SJSA1 (cell line): ENCODE data around the gene TSR1. TPM values are rescaled to one million over a fixed set of nuclear protein-coding genes. Genes with fewer than 3 reads are reported as not detected.

Experiments
- DNase-seq, 2 experiments: peaks; one replicate each; pipeline ENCODE4 v3.0.0-alpha.2; 2015 to 2020; ENCODE audit warnings: low spot score in 2 of 2, low read depth in 1 of 2
- H3K27ac ChIP-seq: fragments of 250-450 bp; sonication (Bioruptor Pico); 2 replicates; pipeline ENCODE4 v1.5.1; 2020; ENCODE audit warnings: mild to moderate bottlenecking, moderate library complexity
- H3K27me3 ChIP-seq: fragments of 250-450 bp; sonication (Bioruptor Pico); replicated peaks from 2 replicates; pipeline ENCODE4 v1.5.1; 2020; ENCODE audit warnings: mild to moderate bottlenecking, moderate library complexity
- H3K36me3 ChIP-seq: fragments of 250-450 bp; sonication (Bioruptor Pico); 2 replicates; pipeline ENCODE4 v1.5.1; 2020; ENCODE audit warnings: mild to moderate bottlenecking
- H3K4me1 ChIP-seq: fragments of 250-450 bp; sonication (Bioruptor Pico); replicated peaks from 2 replicates; pipeline ENCODE4 v1.6.1; 2021; ENCODE audit warnings: mild to moderate bottlenecking
- H3K4me3 ChIP-seq: fragments of 250-450 bp; sonication (Bioruptor Pico); 2 replicates; pipeline ENCODE4 v1.5.1; 2020; ENCODE audit warnings: mild to moderate bottlenecking
- H3K9me3 ChIP-seq: fragments of 250-450 bp; sonication (Bioruptor Pico); replicated peaks from 2 replicates; pipeline ENCODE4 v1.5.1; 2020; ENCODE audit warnings: mild to moderate bottlenecking
- total RNA-seq: library from RNA; depleted of rRNA; stranded (reverse); fragments of >200 nt; shearing (Covaris generic); gene quantifications from 2 replicates; pipeline ENCODE4 v1.2.3, GENCODE V29; 2014

Gene TSR1
- total RNA-seq, 1 experiment from 2014 or later: 47.3 TPM

DNA sequence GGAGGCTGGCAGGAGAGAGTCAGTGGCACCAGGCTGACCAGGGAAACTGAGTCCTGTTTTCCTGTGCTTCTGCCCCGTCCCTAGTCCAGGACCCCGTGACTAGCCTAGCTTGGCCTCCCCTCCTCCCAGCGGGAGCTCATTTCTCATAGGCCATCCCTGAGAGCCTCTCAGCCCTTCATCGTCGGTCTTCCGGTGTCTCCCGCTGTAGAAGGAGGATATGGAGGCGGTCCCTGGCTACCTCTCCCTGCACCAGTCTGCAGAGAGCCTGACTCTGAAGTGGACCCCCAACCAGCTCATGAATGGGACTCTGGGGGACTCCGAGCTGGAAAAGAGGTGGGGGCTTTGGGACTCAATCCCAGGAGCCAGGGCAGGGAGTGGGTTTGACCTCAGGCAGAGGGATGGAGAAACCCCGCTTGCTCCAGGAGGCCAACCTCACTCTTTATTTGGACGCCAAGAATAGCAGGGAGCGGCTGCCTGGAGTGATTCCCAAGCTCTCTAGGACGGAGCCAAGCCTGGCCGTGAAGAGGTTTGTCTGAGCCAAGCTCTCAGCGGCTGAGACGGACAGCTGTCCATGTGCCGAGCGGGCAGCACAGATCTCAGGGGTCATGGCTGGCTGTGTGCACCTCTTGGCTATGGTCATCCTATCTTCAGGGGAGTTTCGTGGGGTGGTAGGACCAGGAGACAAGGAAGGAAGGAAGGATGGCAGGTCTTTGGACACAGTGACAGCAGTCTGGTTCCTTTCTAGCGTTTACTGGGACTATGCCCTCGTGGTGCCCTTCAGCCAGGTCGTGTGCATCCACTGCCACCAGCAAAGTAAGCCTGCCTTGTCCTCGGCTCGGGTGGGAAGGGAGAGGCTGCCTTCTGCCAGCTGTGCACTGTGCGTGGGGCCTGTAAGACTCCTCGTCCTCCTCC lies 27.9 kb upstream of the TSR1 start:
- DNase-seq: no peak
- Histone ChIP-seq H3K27me3 (no peaks in the 10 kb centered on the region), H3K27ac (no peak overlapping the region), H3K4me3 (no peak overlapping the region), H3K36me3 (no peaks in the 10 kb centered on the region), H3K9me3 (no peaks in the 10 kb centered on the region), H3K4me1 (peaks cover 9% of the 10 kb centered on the region)

DNA sequence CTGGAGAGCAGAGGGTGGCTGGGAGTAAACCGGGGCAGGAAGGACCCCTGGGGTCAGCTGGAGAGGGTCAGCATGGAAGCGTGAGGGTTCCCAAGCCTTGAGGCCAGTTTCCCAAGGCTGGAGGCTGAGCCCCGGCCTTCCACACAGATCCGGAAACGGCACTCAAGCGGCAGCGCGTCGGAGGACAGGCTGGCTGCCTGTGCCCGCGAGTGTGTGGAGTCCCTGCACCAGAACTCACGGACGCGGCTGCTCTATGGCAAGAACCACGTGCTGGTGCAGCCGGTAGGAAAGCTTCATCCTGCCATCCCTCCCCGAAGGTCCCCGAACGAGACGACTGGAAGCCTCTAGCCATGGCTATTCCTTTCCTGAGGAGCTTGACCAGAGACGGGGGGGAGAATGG lies 27.1 kb upstream of the TSR1 start:
- H3K27me3 ChIP-seq: no peaks in the 10 kb centered on the region
- no peaks in the 10 kb centered on the region for H3K36me3 ChIP-seq
- H3K4me3 ChIP-seq: no peak overlapping the region
- H3K4me1 ChIP-seq: peaks cover 12% of the 10 kb centered on the region
- H3K27ac ChIP-seq: no peak overlapping the region
- DNase-seq: no peak
- no peaks in the 10 kb centered on the region for H3K9me3 ChIP-seq

DNA sequence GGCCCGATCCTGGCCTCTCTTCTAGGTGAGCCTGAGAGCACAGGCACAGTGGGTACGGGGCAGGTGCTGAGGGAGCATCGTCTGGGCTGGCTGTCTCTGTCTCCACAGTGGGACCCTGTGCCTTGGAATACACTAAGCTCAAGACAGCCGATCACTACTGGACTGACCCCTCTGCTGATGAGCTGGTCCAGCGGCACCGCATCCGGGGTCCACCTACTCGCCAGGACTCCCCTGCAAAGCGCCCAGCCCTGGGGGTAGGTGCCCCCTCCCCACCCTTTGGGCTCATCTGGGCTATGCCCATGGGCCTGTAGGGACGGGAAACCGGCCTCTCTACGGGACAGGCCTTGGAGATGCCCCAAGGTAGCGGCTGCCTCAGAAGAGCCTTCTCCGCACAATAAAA lies 26.6 kb upstream of the TSR1 start:
- DNase-seq: no peak
- Histone ChIP-seq H3K4me1 (peaks cover 12% of the 10 kb centered on the region), H3K36me3 (no peaks in the 10 kb centered on the region), H3K27ac (no peak overlapping the region), H3K9me3 (no peaks in the 10 kb centered on the region), H3K27me3 (no peaks in the 10 kb centered on the region), H3K4me3 (no peak overlapping the region)

DNA sequence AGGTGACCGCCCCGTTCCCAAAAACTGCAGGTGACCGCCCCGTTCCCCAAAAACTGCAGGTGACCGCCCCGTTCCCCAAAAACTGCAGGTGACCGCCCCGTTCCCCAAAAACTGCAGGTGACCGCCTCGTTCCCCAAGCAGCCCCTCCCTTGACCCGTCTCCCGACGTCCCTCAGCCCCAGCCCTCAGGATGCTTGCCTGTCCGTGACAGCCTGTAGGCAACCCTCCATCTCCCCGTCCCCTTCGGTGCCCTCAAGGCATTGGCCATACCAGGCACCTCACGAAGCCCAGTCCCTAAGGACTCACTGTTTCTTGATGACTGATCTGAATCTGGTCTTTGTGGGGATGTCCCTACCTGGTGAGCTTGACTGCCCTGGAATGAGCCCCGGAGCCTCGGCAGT lies 26.2 kb upstream of the TSR1 start:
- no peak overlapping the region for H3K4me3 ChIP-seq
- no peak overlapping the region for H3K27ac ChIP-seq
- no peak for DNase-seq
- H3K4me1 ChIP-seq: peaks cover 12% of the 10 kb centered on the region
- no peaks in the 10 kb centered on the region for H3K9me3 ChIP-seq
- no peaks in the 10 kb centered on the region for H3K27me3 ChIP-seq
- no peaks in the 10 kb centered on the region; the same call in 1 of the 2 replicates for H3K36me3 ChIP-seq

DNA sequence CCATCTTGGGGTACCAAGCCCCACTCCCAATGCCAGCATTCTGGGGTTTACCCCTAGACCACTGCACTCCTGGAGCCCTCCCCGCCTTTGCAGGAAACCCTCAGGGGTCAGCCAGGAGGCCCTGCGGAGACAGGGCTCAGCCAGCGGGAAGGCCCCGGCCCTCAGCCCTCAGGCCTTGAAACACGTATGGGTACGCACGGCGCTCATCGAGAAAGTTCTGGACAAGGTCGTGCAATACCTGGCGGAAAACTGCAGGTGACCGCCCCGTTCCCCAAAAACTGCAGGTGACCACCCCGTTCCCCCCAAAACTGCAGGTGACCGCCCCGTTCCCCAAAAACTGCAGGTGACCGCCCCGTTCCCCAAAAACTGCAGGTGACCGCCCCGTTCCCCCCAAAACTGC lies 25.8 kb upstream of the TSR1 start:
- Histone ChIP-seq H3K9me3 (no peaks in the 10 kb centered on the region), H3K4me1 (peaks cover 12% of the 10 kb centered on the region)

DNA sequence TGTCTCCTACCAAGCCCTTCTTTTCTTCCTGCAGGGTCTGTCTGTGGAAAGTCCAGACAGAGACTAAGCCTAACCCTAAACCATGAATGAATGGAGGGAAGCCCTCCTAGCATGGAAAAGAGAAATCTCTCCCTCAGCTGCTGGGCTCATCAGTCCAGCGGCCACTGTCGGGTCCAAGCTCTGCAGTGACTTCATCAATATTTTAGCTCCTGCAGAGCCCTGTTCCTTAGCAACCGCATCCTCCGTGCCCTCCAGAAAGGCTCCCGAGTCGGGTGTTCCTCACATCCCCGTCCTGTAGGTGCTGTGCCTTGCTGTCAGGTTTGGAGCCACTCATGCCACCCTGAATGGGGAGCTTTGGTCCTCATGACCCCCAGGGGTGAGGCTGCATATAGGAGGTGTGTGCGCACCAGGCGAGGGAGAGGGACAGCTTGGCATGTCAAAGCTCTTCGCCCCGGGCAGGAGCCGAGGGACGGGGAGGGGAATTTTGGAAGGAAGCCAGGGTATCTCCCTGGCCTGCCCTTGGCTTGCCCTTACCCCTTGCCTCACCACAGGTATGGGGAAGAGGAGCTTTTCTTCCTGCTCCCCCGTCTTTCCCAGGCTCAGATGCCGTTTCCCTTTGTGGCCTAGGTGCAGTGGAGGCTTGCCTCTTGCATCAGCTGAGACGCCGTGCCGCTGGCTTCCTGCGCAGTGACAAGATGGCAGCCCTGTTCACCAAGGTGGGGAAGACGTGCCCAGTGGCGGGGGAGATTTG lies 24.9 kb upstream of the TSR1 start:
- peaks cover 12% of the 10 kb centered on the region for H3K4me1 ChIP-seq
- H3K27me3 ChIP-seq: no peaks in the 10 kb centered on the region
- no peaks in the 10 kb centered on the region for H3K9me3 ChIP-seq
- H3K36me3 ChIP-seq: no peaks in the 10 kb centered on the region; the same call in 1 of the 2 replicates
- H3K27ac ChIP-seq: no peak overlapping the region
- H3K4me3 ChIP-seq: no peak overlapping the region
- no peak for DNase-seq

More for the DNA sequence above, 25.8 kb upstream of the TSR1 start:
- no peaks in the 10 kb centered on the region for H3K27me3 ChIP-seq
- no peak overlapping the region for H3K4me3 ChIP-seq
- H3K36me3 ChIP-seq: no peaks in the 10 kb centered on the region; the same call in 1 of the 2 replicates
- no peak overlapping the region for H3K27ac ChIP-seq
- no peak for DNase-seq

DNA sequence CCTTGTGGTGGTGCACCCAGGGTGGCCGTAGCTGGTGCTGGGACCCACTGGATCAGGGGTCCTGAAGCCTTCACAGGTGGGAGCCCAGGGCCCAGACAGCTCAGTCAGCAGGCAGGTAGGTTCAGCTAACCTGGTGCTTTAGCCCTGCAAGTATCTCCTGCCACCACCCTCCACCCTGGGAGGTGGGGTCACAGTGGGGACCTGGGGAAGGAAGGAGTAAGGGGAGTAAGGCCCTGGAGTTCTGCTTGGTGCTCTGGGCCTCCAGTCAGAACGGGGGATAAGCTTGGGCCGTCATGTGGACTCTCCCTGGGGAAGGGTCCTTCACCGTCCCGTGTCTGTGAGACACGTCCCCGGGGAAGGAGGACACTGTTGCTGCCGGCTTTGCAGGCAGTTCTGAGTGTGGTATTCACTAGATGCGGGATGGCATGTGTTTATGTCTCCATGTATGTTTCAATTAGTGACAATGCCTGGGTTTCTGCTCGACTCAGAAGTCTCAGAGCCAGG lies 21.7 kb upstream of the TSR1 start:
- H3K36me3 ChIP-seq: no peaks in the 10 kb centered on the region; the same call in 1 of the 2 replicates

DNA sequence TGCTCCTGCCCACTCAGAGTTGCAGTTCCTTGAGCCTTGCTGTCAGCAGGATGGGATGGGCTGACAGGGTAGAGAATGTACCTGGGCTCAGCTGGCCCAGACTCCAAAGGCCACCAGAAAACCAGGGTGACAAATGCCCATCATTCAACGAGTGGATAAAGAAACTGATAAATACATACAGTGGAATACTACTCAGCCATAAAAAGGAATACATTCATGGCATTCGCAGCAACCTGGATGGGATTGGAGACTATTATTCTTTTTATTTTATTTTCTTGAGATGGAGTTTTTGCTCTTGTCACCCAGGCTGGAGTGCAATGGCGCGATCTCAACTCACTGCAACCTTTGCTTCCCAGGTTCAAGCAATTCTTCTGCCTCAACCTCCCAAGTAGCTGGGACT lies 21.0 kb upstream of the TSR1 start:
- no peaks in the 10 kb centered on the region; the same call in 1 of the 2 replicates for H3K36me3 ChIP-seq

More for the DNA sequence above, 21.7 kb upstream of the TSR1 start:
- no peak overlapping the region for H3K27ac ChIP-seq
- no peaks in the 10 kb centered on the region for H3K9me3 ChIP-seq
- H3K4me3 ChIP-seq: no peak overlapping the region
- DNase-seq: no peak
- H3K27me3 ChIP-seq: no peaks in the 10 kb centered on the region
- H3K4me1 ChIP-seq: peaks cover 12% of the 10 kb centered on the region

DNA sequence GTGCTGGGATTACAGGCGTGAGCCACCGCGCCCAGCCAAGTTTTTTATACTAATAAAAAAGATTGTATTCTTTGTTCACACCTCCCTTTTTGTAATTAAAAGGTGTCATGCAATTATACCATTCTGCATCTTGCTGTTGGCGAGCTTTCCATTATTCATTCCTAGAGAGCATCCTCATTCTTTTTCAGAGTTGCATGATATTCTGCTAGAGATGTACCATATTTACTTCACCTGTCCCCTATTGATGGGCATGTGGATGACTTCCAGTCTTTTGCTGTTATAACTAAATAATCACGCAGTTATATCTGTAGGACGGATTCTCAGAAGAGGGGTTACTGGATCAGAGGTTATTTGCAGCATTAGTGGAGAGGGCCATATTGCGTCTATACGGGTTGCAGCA lies 18.1 kb upstream of the TSR1 start:
- Histone ChIP-seq H3K36me3 (no peaks in the 10 kb centered on the region; the same call in 1 of the 2 replicates), H3K9me3 (no peaks in the 10 kb centered on the region), H3K27ac (no peak overlapping the region), H3K4me3 (no peak overlapping the region), H3K4me1 (peaks cover 5% of the 10 kb centered on the region), H3K27me3 (no peaks in the 10 kb centered on the region)
- no peak for DNase-seq

More for the DNA sequence above, 21.0 kb upstream of the TSR1 start:
- H3K4me1 ChIP-seq: peaks cover 12% of the 10 kb centered on the region
- H3K27me3 ChIP-seq: no peaks in the 10 kb centered on the region
- H3K4me3 ChIP-seq: no peak overlapping the region
- no peak for DNase-seq
- H3K27ac ChIP-seq: no peak overlapping the region
- H3K9me3 ChIP-seq: no peaks in the 10 kb centered on the region

DNA sequence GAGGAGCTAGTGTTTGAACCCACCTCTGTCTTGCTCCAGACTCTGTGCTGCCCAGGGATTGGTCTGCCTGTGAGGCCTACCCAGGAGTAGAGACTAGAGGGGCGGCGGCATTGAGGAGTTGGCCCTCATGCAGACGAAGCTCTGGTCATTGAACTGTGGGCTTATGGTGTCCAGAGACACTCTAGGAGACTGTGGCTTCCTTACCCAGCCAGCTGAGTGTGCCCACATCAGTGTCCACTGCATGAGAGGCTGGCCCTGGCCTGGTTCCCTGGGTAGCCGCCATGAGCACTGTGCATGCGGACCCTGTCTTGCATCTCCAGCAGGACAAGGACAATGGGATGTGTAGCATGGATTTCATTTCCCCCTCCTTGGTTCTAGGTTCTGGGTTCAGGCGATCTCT lies 15.0 kb upstream of the TSR1 start:
- DNase-seq: no peak
- Histone ChIP-seq H3K27me3 (no peaks in the 10 kb centered on the region), H3K27ac (no peak overlapping the region), H3K36me3 (no peaks in the 10 kb centered on the region), H3K9me3 (no peaks in the 10 kb centered on the region), H3K4me3 (no peak overlapping the region), H3K4me1 (no peaks in the 10 kb centered on the region)

DNA sequence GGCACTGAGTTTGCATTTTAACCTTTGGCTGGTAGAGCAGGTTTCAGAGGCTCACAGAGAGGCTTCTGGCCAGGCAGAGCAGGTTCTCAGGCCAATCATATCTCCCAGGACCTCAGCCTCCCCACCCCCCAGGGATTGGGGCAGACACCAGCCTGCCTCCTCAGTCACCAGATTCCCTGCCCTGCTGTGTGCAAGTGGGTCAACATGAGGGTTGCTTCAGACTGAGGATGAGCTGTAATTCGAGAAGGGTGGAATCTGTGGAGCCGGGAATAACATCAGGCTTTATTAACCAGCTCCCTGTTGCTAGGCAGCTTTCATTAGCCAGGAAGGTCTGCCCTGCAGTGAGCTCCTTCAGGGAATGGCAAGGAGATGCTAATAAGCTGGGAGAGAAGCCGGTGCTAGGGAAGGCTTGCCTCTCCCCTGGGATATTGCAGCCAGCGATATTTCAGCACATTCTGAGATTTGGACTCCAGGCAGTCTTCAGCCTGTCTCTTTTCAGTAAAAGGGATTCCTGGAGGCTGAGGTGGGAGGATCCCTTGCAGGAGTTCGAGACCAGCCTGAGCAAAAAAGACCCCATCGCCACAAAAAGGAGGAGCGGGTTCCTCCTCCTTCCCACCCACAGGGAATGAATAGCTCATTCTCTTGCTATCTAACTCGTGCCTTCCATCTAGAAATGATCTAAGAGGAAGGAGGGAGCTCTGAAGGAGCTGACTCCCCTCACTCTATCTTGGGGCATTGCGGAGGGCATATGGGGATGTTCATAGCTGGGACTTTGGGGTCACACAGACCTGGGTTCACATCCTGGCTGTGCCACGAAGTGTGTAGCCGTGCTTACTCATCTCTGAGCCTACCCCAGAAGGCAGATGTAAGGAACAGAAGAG lies 11.8 kb upstream of the TSR1 start:
- no peak for DNase-seq
- H3K36me3 ChIP-seq: no peaks in the 10 kb centered on the region
- no peak overlapping the region for H3K27ac ChIP-seq
- H3K9me3 ChIP-seq: no peaks in the 10 kb centered on the region
- no peaks in the 10 kb centered on the region for H3K27me3 ChIP-seq
- no peaks in the 10 kb centered on the region for H3K4me1 ChIP-seq
- H3K4me3 ChIP-seq: no peak overlapping the region

DNA sequence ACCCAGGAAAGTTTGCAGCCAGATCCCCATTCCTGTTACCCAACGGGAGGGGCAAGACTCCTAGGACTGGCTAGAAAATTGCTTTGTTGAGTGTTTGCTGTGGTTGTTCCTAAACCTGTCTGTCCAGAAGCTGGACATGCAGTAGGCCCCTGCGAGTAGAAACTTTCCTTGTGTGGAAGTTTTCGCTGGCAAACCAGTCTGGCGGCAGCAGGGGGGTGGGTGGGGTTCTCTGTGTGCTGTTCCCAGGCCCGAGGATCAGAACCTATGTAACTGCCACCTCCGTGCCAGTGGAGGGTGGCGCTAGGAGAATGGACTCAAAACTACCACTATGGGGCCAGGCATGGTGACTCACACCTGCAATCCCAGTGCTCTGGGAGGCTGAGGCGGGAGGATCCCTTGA lies 10.2 kb upstream of the TSR1 start:
- DNase-seq: no peak
- no peaks in the 10 kb centered on the region for H3K9me3 ChIP-seq
- no peak overlapping the region for H3K27ac ChIP-seq
- no peaks in the 10 kb centered on the region for H3K27me3 ChIP-seq
- no peak overlapping the region for H3K4me3 ChIP-seq
- H3K36me3 ChIP-seq: no peaks in the 10 kb centered on the region
- H3K4me1 ChIP-seq: no peaks in the 10 kb centered on the region

DNA sequence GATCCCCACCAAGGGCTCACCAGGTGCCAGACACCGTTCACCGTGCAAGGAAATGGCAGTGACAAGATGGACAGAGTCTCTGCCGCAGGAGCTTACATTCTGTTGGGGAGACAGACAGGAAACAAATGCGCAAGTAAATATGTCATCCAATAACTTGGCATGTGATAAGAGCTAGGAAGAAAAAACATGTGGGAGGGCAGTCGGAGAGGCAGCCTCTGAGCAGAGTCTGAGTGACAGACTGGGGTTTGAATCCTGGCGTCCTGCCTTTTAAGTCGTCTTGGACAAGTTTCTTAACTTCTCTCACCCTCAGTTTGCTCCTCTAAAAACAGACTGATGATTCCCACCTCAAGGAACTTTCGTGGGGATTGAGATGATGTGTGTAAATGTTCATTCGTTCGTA lies 8.3 kb upstream of the TSR1 start:
- H3K9me3 ChIP-seq: no peaks in the 10 kb centered on the region
- no peak overlapping the region for H3K4me3 ChIP-seq
- H3K4me1 ChIP-seq: no peaks in the 10 kb centered on the region
- H3K27me3 ChIP-seq: no peaks in the 10 kb centered on the region
- no peaks in the 10 kb centered on the region for H3K36me3 ChIP-seq
- H3K27ac ChIP-seq: no peak overlapping the region
- no peak for DNase-seq
